HG02970 (cell line): Measurements from ENCODE around the gene PRICKLE1.

ENCODE experiments used
- ATAC-seq: cut with Tn5 transposase; IDR thresholded peaks from one replicate; pipeline ENCODE4 v1.9.1; 2021; ENCODE audit warnings: mild to moderate bottlenecking, moderate library complexity, moderate number of reproducible peaks; ENCODE audit not compliant: unreplicated experiment, low FRiP score

PRICKLE1 gene

GRCh38 chr12:42590330-42590934 lies 886 bp upstream of the PRICKLE1 start:
- ATAC-seq: no peak

DNA sequence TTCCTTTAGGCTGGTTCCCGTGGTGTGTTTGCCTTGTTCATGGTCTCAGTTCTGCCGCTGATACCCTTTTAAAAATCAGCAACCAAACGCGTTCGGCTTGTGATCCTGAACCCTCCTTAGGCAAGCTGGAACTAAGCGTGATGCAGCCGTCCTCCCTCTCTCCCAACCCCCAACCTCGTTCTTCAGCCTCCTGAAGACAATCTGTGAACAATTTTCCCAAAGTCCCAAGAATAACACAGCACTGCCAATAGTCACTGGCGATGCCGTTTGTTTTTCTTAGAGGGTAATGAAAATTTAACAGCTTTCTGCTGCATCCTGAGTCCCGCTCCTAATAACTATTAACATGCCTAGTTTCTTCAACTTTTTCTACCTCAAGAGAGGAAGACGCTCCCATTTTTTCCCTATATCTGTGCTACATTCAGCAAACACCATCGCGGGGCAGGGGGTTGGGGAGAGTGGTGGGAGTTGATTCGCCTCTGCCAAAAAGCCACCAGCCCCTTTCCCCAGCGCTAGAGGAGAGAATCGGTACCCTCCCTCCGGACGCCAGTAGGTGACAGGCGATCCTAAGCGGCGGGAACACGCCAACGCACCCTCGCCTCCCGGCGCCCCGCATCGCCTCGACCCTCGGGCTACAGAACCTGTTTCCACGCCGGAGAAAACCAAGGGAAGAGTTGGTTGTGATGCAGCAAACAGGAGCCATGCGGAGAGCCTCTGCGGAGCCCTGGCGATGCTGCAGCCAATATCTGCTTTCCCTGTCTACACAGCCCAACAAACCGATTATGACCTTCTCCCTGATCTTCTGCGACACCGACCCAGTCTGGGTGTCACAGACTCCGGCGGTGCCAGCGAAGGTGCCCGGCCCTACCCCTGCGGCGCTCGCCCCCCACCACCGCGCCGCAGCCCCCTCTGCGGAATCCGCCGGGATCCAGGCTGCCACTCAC lies 752 bp downstream of the PRICKLE1 start:
- peak; percentile 9 for ATAC-seq

- no peak for ATAC-seq
Measured at GRCh38 chr12:42587601-42588523, 1.7 kb downstream of the PRICKLE1 start.

DNA sequence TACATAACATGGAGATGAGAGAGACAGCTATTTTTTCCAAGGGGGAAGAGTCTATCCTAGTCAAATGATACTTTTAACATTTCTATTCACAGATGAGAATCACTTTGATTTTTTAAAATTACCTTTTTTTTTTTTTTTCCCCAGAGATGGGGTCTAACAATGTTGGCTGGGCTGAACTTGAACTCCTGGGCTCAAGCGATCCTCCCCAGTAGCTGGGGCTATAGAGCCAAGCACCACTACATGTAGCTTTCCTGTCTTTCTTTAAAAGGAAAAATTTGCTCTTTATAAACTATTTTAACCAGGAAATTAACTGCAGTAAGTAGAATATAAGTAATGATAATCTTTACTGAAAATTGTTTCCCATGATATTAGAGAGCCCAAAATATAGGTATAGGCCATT lies 3.3 kb downstream of the PRICKLE1 start:
- ATAC-seq: no peak

- ATAC-seq: no peak
Measured at GRCh38 chr12:42585841-42586216, 3.7 kb downstream of the PRICKLE1 start.

DNA sequence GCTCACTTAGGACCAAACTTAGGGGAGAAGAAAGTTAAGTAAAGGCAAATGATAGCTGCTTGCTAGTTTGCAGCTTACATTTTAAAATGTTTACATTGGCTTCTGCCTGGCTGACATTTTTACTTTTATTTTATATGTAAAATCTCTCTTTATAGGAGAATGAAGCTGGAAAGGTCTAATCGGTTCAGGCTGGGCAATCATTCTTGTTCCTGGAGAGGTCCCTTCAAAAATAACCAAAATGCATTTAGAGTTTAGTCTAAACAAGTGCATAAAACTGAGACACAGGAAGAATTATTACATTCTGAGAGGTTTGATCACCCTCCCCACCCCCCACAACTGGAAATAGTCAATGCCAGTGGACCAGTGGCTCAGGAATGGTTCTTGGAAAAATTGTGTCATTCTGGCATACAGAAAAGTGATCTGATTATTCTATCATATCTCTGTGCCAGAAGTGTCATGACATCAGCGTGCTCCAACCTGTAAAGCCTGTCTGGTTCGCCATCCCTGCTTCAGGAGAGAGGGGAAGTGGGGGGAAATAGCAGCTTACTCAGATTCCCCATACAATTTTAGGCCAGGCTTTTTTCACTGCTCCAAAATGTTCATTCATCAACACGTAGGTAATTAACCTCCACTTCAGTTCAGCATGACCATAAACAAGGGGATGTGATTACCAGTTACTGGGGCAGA lies 4.2 kb downstream of the PRICKLE1 start:
- no peak for ATAC-seq

GRCh38 chr12:42584651-42585111 lies 4.9 kb downstream of the PRICKLE1 start:
- no peak for ATAC-seq

DNA sequence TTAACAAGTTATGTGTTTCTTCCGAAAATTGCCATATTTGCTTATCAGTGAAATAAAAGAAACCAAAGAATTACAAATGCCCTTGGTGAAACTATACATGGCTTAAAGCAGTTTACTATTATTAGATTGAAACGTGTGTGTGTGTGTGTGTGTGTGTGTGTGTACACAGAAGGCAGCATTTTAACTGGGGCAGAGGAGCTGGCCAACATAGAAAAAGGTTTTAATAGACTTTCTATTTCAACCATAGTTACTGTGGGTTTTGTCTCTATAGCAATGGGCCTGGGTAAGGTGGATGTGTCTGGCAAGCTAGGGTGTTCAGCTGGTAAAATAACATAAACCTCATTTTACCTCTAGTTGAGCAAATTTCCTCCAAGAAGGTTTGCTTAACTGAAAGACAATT lies 6.5 kb downstream of the PRICKLE1 start:
- no peak for ATAC-seq

GRCh38 chr12:42582498-42582897 lies 7.0 kb downstream of the PRICKLE1 start:
- ATAC-seq: no peak

GRCh38 chr12:42582050-42582449 lies 7.5 kb downstream of the PRICKLE1 start:
- ATAC-seq: no peak

- ATAC-seq: no peak
Measured at GRCh38 chr12:42576374-42576773, 13.2 kb downstream of the PRICKLE1 start.

DNA sequence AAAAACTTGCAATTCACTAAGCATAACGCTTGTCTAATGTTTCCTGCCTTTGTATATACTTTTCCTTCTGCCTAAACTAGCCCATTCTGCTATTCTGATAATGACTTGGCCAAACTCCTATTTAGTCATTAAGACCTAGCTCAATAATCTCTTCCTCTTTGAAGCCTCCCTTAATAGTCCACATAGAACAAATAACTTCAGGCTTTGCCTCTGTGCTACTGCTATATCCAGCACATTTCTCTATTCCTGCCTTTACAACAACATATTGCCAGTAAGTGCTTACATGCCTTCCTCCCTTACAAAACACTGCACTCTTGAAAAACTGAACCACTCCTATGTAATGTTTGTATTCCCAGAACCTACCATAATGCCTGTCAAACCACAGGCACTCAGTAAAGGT lies 13.8 kb downstream of the PRICKLE1 start:
- no peak for ATAC-seq

- ATAC-seq: no peak
Measured at GRCh38 chr12:42574851-42575266, 14.7 kb downstream of the PRICKLE1 start.

- ATAC-seq: no peak
Measured at GRCh38 chr12:42571327-42572009, 18.1 kb downstream of the PRICKLE1 start.

- no peak for ATAC-seq
Measured at GRCh38 chr12:42570076-42570475, 19.5 kb downstream of the PRICKLE1 start.

DNA sequence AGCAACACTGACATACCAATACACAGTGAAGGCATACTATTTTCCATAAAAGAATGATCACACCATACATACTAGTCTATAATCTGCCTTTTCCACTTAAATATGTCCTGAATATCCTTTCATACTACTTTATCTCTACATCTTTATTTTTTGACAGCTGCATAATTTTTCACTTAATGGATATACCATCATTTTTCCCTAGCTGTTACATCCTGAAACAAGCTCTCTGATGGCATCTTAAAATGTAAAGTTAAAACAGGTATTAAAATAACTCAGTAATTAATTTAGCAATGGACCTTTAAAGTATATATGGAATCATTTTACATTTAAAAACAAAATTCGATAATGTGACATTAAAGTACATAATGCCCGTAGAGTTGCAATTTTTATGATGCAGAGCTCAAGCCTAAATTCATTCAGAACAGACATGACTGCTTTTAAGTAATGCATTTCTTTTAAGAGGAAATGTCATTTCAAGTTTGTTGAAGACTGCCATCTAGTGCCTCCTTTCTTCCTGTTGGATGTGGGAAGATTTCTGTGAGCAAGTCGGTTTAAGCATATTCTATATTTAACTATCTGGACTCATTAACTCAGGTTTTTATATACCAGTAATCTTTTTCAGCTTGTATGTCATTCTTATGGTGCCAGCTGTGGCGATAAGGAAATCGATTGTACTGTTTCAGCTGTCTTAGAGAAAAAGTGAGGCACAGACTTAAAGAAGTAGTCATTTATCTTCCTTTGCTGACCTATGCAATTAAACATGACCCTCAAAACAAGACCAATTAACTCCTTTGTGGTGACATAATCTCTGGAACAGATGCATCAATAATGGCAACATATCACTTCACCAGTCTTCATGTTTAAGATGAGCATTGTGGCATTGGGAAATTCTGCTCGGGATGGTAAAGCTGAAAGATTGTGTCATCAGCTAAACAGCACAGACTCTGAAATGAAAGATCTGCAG lies 20.3 kb downstream of the PRICKLE1 start:
- no peak for ATAC-seq

DNA sequence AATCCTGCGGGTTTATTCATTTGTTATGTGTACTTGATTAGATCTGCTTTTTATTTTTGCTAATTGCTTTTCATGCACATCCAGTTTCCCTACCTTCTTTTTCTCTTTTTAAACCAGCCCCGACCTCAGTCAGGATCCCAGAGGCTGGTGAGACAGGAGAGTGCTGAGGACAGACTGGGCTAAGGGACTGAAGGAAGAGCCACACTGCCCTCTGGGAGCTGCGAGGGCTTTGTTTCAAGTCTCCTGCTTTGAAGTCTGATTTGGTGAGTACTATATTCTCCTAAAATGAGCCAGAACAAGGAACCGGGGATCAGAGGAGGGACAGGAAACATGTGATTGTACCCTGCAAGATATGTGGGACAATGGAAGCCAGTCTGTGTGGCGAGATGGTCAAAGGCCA lies 23.9 kb downstream of the PRICKLE1 start:
- ATAC-seq: no peak

- no peak for ATAC-seq
Measured at GRCh38 chr12:42564996-42565395, 24.6 kb downstream of the PRICKLE1 start.
